Vagina (tissue), 2 donors: Measurements from ENCODE around the gene KRTAP9-1. TPM values are rescaled to one million over a fixed set of nuclear protein-coding genes. Genes with fewer than 3 reads are reported as not detected.
"Not testable (repeated sequence)": the region's sequence is repeated elsewhere in the genome, so short reads cannot be mapped to it uniquely, and the experiment has no call there.

Experiments
- DNase-seq, 2 donors: peaks; one replicate each; pipeline ENCODE4 v3.0.0-alpha.2; 2017; ENCODE audit errors: extremely low spot score in 2 of 2
- H3K27ac ChIP-seq: fragments of 200-600 bp; sonication (generic); one replicate; pipeline ENCODE4 v1.5.1; 2019
- H3K27me3 ChIP-seq: fragments of 200-600 bp; sonication (generic); one replicate; pipeline ENCODE4 v1.5.1; 2019
- H3K36me3 ChIP-seq, 2 donors: fragments of 200-600 bp; sonication (generic); one replicate each; pipeline ENCODE4 v1.5.1; 2017 to 2019
- H3K4me1 ChIP-seq: fragments of 200-600 bp; sonication (generic); one replicate; pipeline ENCODE4 v1.5.1; 2019
- H3K4me3 ChIP-seq, 2 donors: fragments of 200-600 bp; sonication (generic); 1 replicate in 1 of 2; 2 replicates in 1 of 2; pipeline ENCODE4 v1.5.1; 2016 to 2019
- H3K9me3 ChIP-seq: fragments of 200-600 bp; sonication (generic); one replicate; pipeline ENCODE4 v1.5.1; 2019
- CTCF ChIP-seq, 3 experiments: fragments of 450-650 bp in 2 of 3; fragments of 200-600 bp in 1 of 3; sonication (generic) in 1 of 3; IDR thresholded peaks; one replicate each; pipeline ENCODE4 v1.5.1; 2017 to 2019; ENCODE audit warnings: antibody characterized with exemption in 3 of 3, mild to moderate bottlenecking in 2 of 3, moderate library complexity in 2 of 3
- POLR2A ChIP-seq, 2 donors: fragments of 450-650 bp; IDR thresholded peaks; one replicate each; pipeline ENCODE4 v1.6.1; 2017; ENCODE audit warnings: antibody characterized with exemption in 2 of 2, mild to moderate bottlenecking in 2 of 2, moderate library complexity in 2 of 2
- POLR2AphosphoS5 ChIP-seq, 2 donors: sonication (generic); formaldehyde crosslinking; IDR thresholded peaks; one replicate each; pipeline ENCODE4 v1.9.0; 2017; ENCODE audit warnings: antibody characterized with exemption in 2 of 2, mild to moderate bottlenecking in 2 of 2, low read depth in 1 of 2; ENCODE audit not compliant: insufficient read depth in 1 of 2
- intact Hi-C: fragments of 100-400 bp; cut with DNase I; formaldehyde crosslinking; loops from one replicate; pipeline ENCODE4 v1.15.1; 2023
- total RNA-seq: library from RNA; depleted of rRNA; stranded (reverse); fragments of >200 nt; gene quantifications from one replicate; pipeline ENCODE4 v1.2.3, GENCODE V29; 2016

Gene KRTAP9-1
- total RNA-seq, 1 donor from 2014 or later = not detected

- no peak for DNase-seq
- H3K9me3 ChIP-seq = no peaks in the 10 kb centered on the region
- no peaks in the 10 kb centered on the region for H3K36me3 ChIP-seq
- TF ChIP-seq POLR2AphosphoS5 (IDR thresholded peaks at IDR 0.05; ENCODE audit: insufficient read depth in 1 of 2, low read depth in 1 of 2) (no peak), CTCF (IDR thresholded peaks at IDR 0.05) (no peak), POLR2A (IDR thresholded peaks at IDR 0.05) (no peak)
- H3K4me3 ChIP-seq = no peak overlapping the region
- H3K27me3 ChIP-seq = no peaks in the 10 kb centered on the region
- H3K27ac ChIP-seq = no peak overlapping the region
- H3K4me1 ChIP-seq = no peaks in the 10 kb centered on the region
- intact Hi-C loops = no loop called here
Observed at GRCh38 chr17:41153856-41154255, 35.8 kb upstream of the KRTAP9-1 start.

- H3K27ac ChIP-seq, DNase-seq, intact Hi-C loops, H3K36me3 ChIP-seq, H3K4me3 ChIP-seq, H3K9me3 ChIP-seq, H3K27me3 ChIP-seq, H3K4me1 ChIP-seq: not testable (repeated sequence)
Observed at GRCh38 chr17:41160190-41160589, 29.5 kb upstream of the KRTAP9-1 start.

- H3K4me3 ChIP-seq = no peak within 1 kb of the TSS
- intact Hi-C loops = no loop called here
- H3K27ac ChIP-seq = no peak within 1 kb of the TSS
- H3K9me3 ChIP-seq = no peaks in the 10 kb centered on the region
- no peak for TF ChIP-seq CTCF (IDR thresholded peaks at IDR 0.05)
- no peak for TF ChIP-seq POLR2AphosphoS5 (IDR thresholded peaks at IDR 0.05; ENCODE audit: insufficient read depth in 1 of 2, low read depth in 1 of 2)
- TF ChIP-seq POLR2A (IDR thresholded peaks at IDR 0.05) = no peak
- no peak for DNase-seq
- H3K27me3 ChIP-seq = no peaks in the 10 kb centered on the region
- H3K36me3 ChIP-seq = no peaks in the 10 kb centered on the region
- no peaks in the 10 kb centered on the region for H3K4me1 ChIP-seq
Observed at GRCh38 chr17:41160648-41161047, 29.0 kb upstream of the KRTAP9-1 start, which contains the start of gene KRTAP4-4. KRTAP4-4 (minus strand) TSS chr17:41160748; CDS start chr17:41160691, 57 bp downstream.

GRCh38 chr17:41163828-41164227 lies 25.9 kb upstream of the KRTAP9-1 start:
- no peaks in the 10 kb centered on the region for H3K36me3 ChIP-seq
- no peaks in the 10 kb centered on the region for H3K4me1 ChIP-seq
- no peaks in the 10 kb centered on the region for H3K27me3 ChIP-seq
- intact Hi-C loops = no loop called here
- DNase-seq = no peak
- no peak overlapping the region for H3K27ac ChIP-seq
- TF ChIP-seq CTCF (IDR thresholded peaks at IDR 0.05) (no peak), POLR2AphosphoS5 (IDR thresholded peaks at IDR 0.05; ENCODE audit: insufficient read depth in 1 of 2, low read depth in 1 of 2) (no peak), POLR2A (IDR thresholded peaks at IDR 0.05) (no peak)
- no peaks in the 10 kb centered on the region for H3K9me3 ChIP-seq
- no peak overlapping the region for H3K4me3 ChIP-seq

GRCh38 chr17:41167561-41167960 lies 22.1 kb upstream of the KRTAP9-1 start:
- Histone ChIP-seq H3K27me3 (no peaks in the 10 kb centered on the region), H3K9me3 (no peaks in the 10 kb centered on the region), H3K4me1 (no peaks in the 10 kb centered on the region), H3K4me3 (no peak overlapping the region), H3K27ac (no peak overlapping the region), H3K36me3 (no peaks in the 10 kb centered on the region)
- intact Hi-C loops = no loop called here
- TF ChIP-seq CTCF (IDR thresholded peaks at IDR 0.05) (no peak), POLR2AphosphoS5 (IDR thresholded peaks at IDR 0.05; ENCODE audit: insufficient read depth in 1 of 2, low read depth in 1 of 2) (no peak), POLR2A (IDR thresholded peaks at IDR 0.05) (no peak)
- DNase-seq = no peak

GRCh38 chr17:41168121-41168520 lies 21.6 kb upstream of the KRTAP9-1 start, which contains the start of gene KRTAP4-3:
KRTAP4-3 (minus strand) TSS chr17:41168221; CDS start chr17:41168172, 49 bp downstream.
- H3K4me3 ChIP-seq = no peak within 1 kb of the TSS
- TF ChIP-seq CTCF (IDR thresholded peaks at IDR 0.05) (no peak), POLR2A (IDR thresholded peaks at IDR 0.05) (no peak), POLR2AphosphoS5 (IDR thresholded peaks at IDR 0.05; ENCODE audit: insufficient read depth in 1 of 2, low read depth in 1 of 2) (no peak)
- intact Hi-C loops = no loop called here
- H3K9me3 ChIP-seq = no peaks in the 10 kb centered on the region
- no peak within 1 kb of the TSS for H3K27ac ChIP-seq
- DNase-seq = no peak
- no peaks in the 10 kb centered on the region for H3K27me3 ChIP-seq
- H3K36me3 ChIP-seq = no peaks in the 10 kb centered on the region
- H3K4me1 ChIP-seq = no peaks in the 10 kb centered on the region
